Mammary epithelial cell (primary cell): ENCODE data around the gene BNIP2.

ENCODE experiments used
- CTCF ChIP-seq, 2 donors: IDR thresholded peaks in 1 of 2; conservative IDR thresholded peaks in 1 of 2; 2 replicates each; pipeline ENCODE4 v1.5.1; 2011 to 2012; ENCODE audit warnings: inconsistent platforms in 2 of 2, low read length in 2 of 2, mild to moderate bottlenecking in 2 of 2, control low read depth in 1 of 2, low read depth in 1 of 2; ENCODE audit not compliant: insufficient read depth in 1 of 2; ENCODE audit errors: extremely low read depth in 1 of 2
- EZH2 ChIP-seq: IDR thresholded peaks from 2 replicates; pipeline ENCODE4 v1.6.1; 2012; ENCODE audit warnings: low read length, inconsistent platforms, borderline replicate concordance

GRCh38 chr15:59614153-59614552, 75.0 kb downstream of the BNIP2 start:
- TF ChIP-seq CTCF (conservative IDR thresholded peaks at IDR 0.05 in 1 of 2, IDR thresholded peaks at IDR 0.05 in 1 of 2; ENCODE audit: extremely low read depth in 1 of 2, insufficient read depth in 1 of 2, low read depth in 1 of 2, low read length in 2 of 2) (no peak), EZH2 (no peak)
